ENCODE measurements around the gene PC.
A peak's percentile ranks its signal among the peaks of the same experiment; 100 is the strongest.
"Not testable (repeated sequence)": the region's sequence is repeated elsewhere in the genome, so short reads cannot be mapped to it uniquely, and the experiment has no call there.

Gene PC

GRCh38 chr11:66958232-66958955 is at the start of gene PC:
TSS of gene PC (minus strand) at chr11:66958383. CDS start at chr11:66872159, 86,224 bp downstream.
- DNase-seq (ENCODE audit: low spot score) = peak; percentile 97

GRCh38 chr11:67007126-67007525 is 48.9 kb upstream of the PC start:
- no peak for DNase-seq (ENCODE audit: low spot score)

GRCh38 chr11:67006029-67006884 is 48.1 kb upstream of the PC start:
- no peak for DNase-seq (ENCODE audit: low spot score)

- DNase-seq (ENCODE audit: low spot score) = not testable (repeated sequence)
Observed at GRCh38 chr11:67005200-67005599, 47.0 kb upstream of the PC start.

- no peak for DNase-seq (ENCODE audit: low spot score)
Observed at GRCh38 chr11:67002921-67003411, 44.8 kb upstream of the PC start.

GRCh38 chr11:67002297-67002913 is 44.2 kb upstream of the PC start:
- DNase-seq (ENCODE audit: low spot score) = no peak

- no peak for DNase-seq (ENCODE audit: low spot score)
Observed at GRCh38 chr11:67001332-67001731, 43.1 kb upstream of the PC start.

- no peak for DNase-seq (ENCODE audit: low spot score)
Observed at GRCh38 chr11:66999555-66999954, 41.4 kb upstream of the PC start.

GRCh38 chr11:66996609-66997273 is 38.6 kb upstream of the PC start:
- DNase-seq (ENCODE audit: low spot score) = no peak

GRCh38 chr11:66992041-66992440 is 33.9 kb upstream of the PC start:
- no peak for DNase-seq (ENCODE audit: low spot score)

GRCh38 chr11:66989360-66989759 is 31.2 kb upstream of the PC start:
- not testable (repeated sequence) for DNase-seq (ENCODE audit: low spot score)

- DNase-seq (ENCODE audit: low spot score) = not testable (repeated sequence)
Observed at GRCh38 chr11:66988741-66989140, 30.6 kb upstream of the PC start.

- no peak for DNase-seq (ENCODE audit: low spot score)
Observed at GRCh38 chr11:66987924-66988637, 29.9 kb upstream of the PC start.

- DNase-seq (ENCODE audit: low spot score) = peak; percentile 11
Observed at GRCh38 chr11:66987158-66987620, 29.0 kb upstream of the PC start.

GRCh38 chr11:66986178-66986545 is 28.0 kb upstream of the PC start:
- DNase-seq (ENCODE audit: low spot score) = no peak

- no peak for DNase-seq (ENCODE audit: low spot score)
Observed at GRCh38 chr11:66985508-66986177, 27.5 kb upstream of the PC start.

- no peak for DNase-seq (ENCODE audit: low spot score)
Observed at GRCh38 chr11:66983275-66983924, 25.2 kb upstream of the PC start.

- no peak for DNase-seq (ENCODE audit: low spot score)
Observed at GRCh38 chr11:66981976-66982578, 23.9 kb upstream of the PC start.

GRCh38 chr11:66979336-66979980 is 21.3 kb upstream of the PC start:
- no peak for DNase-seq (ENCODE audit: low spot score)
